Activated CD8-positive, alpha-beta T cell treated with anti-CD3 and anti-CD28 coated beads, Interleukin-2, amount 10 ng/mL, durations not matched to agents 7 days and 5 days (primary cell): ENCODE results near the gene RAB11A. TPM values are rescaled to one million over a fixed set of nuclear protein-coding genes. Genes with fewer than 3 reads are reported as not detected.

ENCODE experiments used
- ATAC-seq: fragments of 150-1000 bp; cut with Tn5 transposase; one replicate; pipeline ENCODE4 v1.10.0; 2021; ENCODE audit warnings: moderate library complexity
- CTCF ChIA-PET: fragments of 350-600 bp; sonication (Branson Sonifier 250); formaldehyde crosslinking; loops from one replicate; lab custom pipeline; 2021; ENCODE audit warnings: antibody characterized with exemption; lab: Charles Lee
- POLR2A ChIA-PET: fragments of 350-600 bp; sonication (Branson Sonifier 250); formaldehyde crosslinking; loops from one replicate; lab custom pipeline; 2021; ENCODE audit warnings: antibody characterized with exemption; lab: Charles Lee
- DNase-seq: peaks from one replicate; pipeline ENCODE4 v3.0.0-alpha.2; 2020
- H3K27ac Mint-ChIP-seq: one replicate; pipeline ENCODE4 v1.8.0; 2021; ENCODE audit warnings: mild to moderate bottlenecking, mixed read lengths
- H3K27me3 Mint-ChIP-seq: one replicate; pipeline ENCODE4 v1.8.0; 2021; ENCODE audit warnings: low read depth, mixed read lengths
- H3K36me3 Mint-ChIP-seq: one replicate; pipeline ENCODE4 v1.8.0; 2021; ENCODE audit warnings: low read depth, mixed read lengths
- H3K4me1 Mint-ChIP-seq: one replicate; pipeline ENCODE4 v1.8.0; 2021; ENCODE audit warnings: low read depth, mixed read lengths
- H3K4me3 Mint-ChIP-seq: one replicate; pipeline ENCODE4 v1.8.0; 2021; ENCODE audit warnings: mild to moderate bottlenecking, mixed read lengths
- H3K9me3 Mint-ChIP-seq: one replicate; pipeline ENCODE4 v1.8.0; 2022; ENCODE audit warnings: mixed read lengths; ENCODE audit not compliant: insufficient read depth
- total RNA-seq, 2 experiments: library from RNA; stranded (reverse); gene quantifications; one replicate each; pipeline ENCODE4 v1.2.3, GENCODE V29; 2021

Gene RAB11A
- 100 to 1,000 TPM; 163 to 168 TPM for total RNA-seq

DNA sequence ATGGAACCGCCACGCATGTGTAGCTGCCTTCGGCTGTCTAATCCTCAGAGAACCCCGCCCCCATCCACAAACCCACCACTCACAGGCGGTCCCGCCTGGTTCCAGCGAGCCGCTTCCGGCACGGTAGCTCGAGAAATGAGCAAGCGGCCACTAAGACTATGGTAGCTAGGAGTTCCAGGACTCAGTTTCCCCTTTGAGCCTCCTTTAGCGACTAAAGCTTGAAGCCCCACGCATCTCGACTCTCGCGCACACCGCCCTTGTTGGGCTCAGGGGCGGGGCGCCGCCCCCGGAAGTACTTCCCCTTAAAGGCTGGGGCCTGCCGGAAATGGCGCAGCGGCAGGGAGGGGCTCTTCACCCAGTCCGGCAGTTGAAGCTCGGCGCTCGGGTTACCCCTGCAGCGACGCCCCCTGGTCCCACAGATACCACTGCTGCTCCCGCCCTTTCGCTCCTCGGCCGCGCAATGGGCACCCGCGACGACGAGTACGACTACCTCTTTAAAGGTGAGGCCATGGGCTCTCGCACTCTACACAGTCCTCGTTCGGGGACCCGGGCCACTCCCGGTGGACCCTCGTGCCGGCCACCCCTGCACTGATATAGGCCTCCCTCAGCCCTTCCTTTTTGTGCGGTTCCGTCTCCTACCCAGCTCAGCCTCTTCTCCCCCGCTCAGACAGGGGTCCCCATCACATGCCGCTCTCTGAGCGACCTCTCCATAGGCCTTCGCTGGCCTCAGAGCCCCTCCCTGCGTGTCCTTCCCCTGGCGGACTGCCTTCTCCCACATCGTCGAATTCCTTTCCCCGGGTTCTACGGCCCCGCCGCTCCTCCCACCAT lies at the start of gene RAB11A:
RAB11A (plus strand) TSS at position 366 of the 828 bp plus-strand sequence; CDS start at position 461, 95 bp downstream.
- POLR2A ChIA-PET: interaction anchor here (0.5 to 2.8 kb wide), 26 partner anchors 9 to 565 kb away, joined by 3 to 35 read pairs (median 4); partner anchors contain the start of genes DENND4A, INTS14 and RNU5B-1
- CTCF ChIA-PET: interaction anchor here (0.6 to 2.7 kb wide), 31 partner anchors 8 to 630 kb away, joined by 3 to 9 read pairs (median 4); partner anchors contain the start of genes DPP8, INTS14 and PARP16
- Mint-ChIP-seq H3K4me3 (peak within 1 kb of the TSS; percentile 99), H3K27ac (peak within 1 kb of the TSS; percentile 94), H3K4me1 (peaks cover 28% of the 10 kb centered on the region), H3K9me3 (no peaks in the 10 kb centered on the region), H3K36me3 (peaks cover 15% of the 10 kb centered on the region), H3K27me3 (peaks cover 4% of the 10 kb centered on the region)
- peak; percentile 98 for DNase-seq
- ATAC-seq: peak; percentile 94

DNA sequence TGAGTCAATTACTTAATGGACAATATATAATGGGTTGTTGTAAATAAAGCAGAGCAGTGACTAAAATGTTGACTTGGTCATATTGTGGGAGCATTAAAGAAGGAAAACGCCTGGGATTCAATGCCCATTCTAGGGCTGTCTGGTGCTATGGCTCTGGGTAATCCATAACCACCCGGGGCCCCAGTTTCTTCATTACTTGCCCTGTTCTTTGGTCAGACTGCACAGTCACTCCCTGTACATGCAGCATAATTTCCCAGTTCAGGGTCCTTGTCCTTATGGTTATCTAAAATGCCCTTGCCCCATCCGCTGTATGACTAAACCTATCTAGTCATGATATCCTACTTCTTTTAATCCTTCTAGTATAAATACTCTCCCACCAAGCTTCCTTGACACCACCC lies 49.7 kb upstream of the RAB11A start:
- CTCF ChIA-PET: interaction anchor here (1.4 to 8.1 kb wide), 7 partner anchors 9 to 27 kb away, joined by 3 to 68 read pairs (median 6); partner anchors contain the start of gene DENND4A
- H3K9me3 Mint-ChIP-seq: peaks cover 4% of the 10 kb centered on the region
- peak overlapping the region; percentile 50 for H3K4me3 Mint-ChIP-seq
- no peaks in the 10 kb centered on the region for H3K36me3 Mint-ChIP-seq
- H3K4me1 Mint-ChIP-seq: peaks cover 62% of the 10 kb centered on the region
- POLR2A ChIA-PET: interaction anchor here (0.8 to 6.0 kb wide), 8 partner anchors 9 to 50 kb away, joined by 3 to 99 read pairs (median 6); partner anchors contain the start of genes DENND4A and RAB11A
- no peaks in the 10 kb centered on the region for H3K27me3 Mint-ChIP-seq
- peak; percentile 25 for DNase-seq
- peak; percentile 10 for ATAC-seq
- H3K27ac Mint-ChIP-seq: peak overlapping the region; percentile 93

DNA sequence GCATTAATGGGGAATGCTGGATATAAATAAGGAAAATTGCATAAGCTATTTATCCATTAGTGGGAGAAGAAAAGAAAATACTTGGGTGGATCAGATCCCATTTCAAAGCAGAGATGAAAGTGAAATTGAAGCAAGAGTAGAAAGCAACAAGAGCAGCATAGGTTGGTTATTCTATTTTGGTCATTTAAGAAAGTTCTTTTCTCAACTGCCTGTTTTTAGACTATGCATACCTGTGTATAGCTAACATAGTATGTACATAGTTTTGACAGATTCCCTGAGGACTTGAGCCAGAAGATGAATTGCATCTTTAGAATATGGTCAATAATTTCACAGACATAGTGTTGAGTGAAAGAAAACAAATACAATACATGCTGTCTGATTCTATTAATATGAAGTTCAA lies 48.2 kb upstream of the RAB11A start:
- Mint-ChIP-seq H3K27ac (peak overlapping the region; percentile 65), H3K36me3 (no peaks in the 10 kb centered on the region), H3K4me3 (no peak overlapping the region), H3K4me1 (peaks cover 61% of the 10 kb centered on the region), H3K27me3 (no peaks in the 10 kb centered on the region), H3K9me3 (peaks cover 4% of the 10 kb centered on the region)
- CTCF ChIA-PET: interaction anchor here (1.2 to 8.1 kb wide), 4 partner anchors 8 to 29 kb away, joined by 3 to 68 read pairs (median 12); partner anchors contain the start of gene DENND4A
- DNase-seq (no peak), ATAC-seq (no peak)
- POLR2A ChIA-PET: interaction anchor here (0.7 to 6.0 kb wide), 2 partner anchors 21 to 29 kb away, joined by 3 to 99 read pairs; partner anchors contain the start of gene DENND4A

DNA sequence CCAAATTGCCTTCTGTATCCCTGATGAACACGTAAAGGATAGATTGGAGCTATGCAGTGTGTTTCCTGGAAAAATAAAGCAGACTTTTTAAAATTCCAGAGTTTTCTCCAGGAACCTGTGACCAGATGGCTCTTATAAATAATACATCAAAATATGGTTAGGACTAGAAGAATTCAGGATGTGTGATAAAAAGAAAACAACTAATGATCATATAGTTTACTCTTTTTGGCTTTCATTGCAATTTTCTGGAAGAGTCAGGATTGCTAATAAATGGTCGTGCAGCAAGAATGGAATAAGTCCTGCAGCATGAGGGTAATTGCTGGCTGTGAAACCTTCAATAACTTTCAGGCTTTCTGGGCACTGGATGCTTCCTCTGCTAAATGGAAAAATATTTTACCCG lies 47.0 kb upstream of the RAB11A start:
- CTCF ChIA-PET: interaction anchor here (0.9 to 8.1 kb wide), 3 partner anchors 12 to 34 kb away, joined by 3 to 68 read pairs (median 35); partner anchors contain the start of gene DENND4A
- DNase-seq (peak; percentile 8), ATAC-seq (no peak)
- Mint-ChIP-seq H3K9me3 (peaks cover 4% of the 10 kb centered on the region), H3K4me3 (no peak overlapping the region), H3K4me1 (peaks cover 60% of the 10 kb centered on the region), H3K27ac (no peak overlapping the region), H3K36me3 (peaks cover 2% of the 10 kb centered on the region), H3K27me3 (no peaks in the 10 kb centered on the region)
- POLR2A ChIA-PET: interaction anchor here (2.5 to 6.6 kb wide), 2 partner anchors 10 to 31 kb away, joined by 13 to 43 read pairs; partner anchors contain the start of gene DENND4A

DNA sequence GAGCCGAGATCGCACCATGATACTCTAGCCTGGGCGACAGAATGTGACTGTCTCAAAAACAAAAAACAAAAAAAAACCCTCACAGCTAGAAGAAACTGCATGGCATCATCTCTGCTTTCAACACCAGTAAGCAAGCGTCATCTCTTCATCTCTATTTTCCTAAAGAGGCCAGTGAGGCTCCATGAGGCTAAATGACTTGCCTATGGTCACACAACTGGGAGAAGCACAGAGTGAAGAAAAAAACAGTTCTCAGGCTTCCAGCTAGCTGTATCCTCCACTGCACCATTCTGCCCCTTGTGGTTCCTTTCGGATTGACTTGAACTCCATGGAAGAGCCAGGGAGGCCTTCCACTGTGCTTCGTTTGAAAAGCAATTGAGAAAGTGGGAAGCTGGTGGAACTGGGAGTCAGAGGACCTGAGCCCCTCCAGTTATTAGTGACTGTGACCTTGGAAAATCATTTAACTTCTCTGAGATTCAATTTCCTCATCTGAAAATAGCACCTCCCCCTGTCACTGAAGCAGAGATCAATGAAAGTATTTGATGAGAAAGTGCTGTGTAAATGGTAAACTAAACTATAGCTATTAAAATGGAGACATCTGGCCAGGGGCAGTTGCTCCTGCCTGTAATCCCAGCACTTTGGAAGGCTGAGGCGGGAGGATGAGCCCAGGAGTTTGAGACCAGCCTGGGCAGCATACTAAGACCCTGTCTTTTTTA lies 45.1 kb upstream of the RAB11A start:
- ChIA-PET CTCF (interaction anchor here (0.6 to 8.1 kb wide), 15 partner anchors 10 to 186 kb away, joined by 3 to 68 read pairs (median 4); partner anchors contain the start of genes DENND4A and RAB11A), POLR2A (interaction anchor here (2.5 to 6.6 kb wide), 2 partner anchors 9 to 32 kb away, joined by 13 to 43 read pairs; partner anchors contain the start of gene DENND4A)
- H3K9me3 Mint-ChIP-seq: no peaks in the 10 kb centered on the region
- H3K4me3 Mint-ChIP-seq: no peak overlapping the region
- no peaks in the 10 kb centered on the region for H3K27me3 Mint-ChIP-seq
- DNase-seq (peak; percentile 37), ATAC-seq (no peak)
- H3K27ac Mint-ChIP-seq: no peak overlapping the region
- peaks cover 61% of the 10 kb centered on the region for H3K4me1 Mint-ChIP-seq
- peaks cover 7% of the 10 kb centered on the region for H3K36me3 Mint-ChIP-seq

DNA sequence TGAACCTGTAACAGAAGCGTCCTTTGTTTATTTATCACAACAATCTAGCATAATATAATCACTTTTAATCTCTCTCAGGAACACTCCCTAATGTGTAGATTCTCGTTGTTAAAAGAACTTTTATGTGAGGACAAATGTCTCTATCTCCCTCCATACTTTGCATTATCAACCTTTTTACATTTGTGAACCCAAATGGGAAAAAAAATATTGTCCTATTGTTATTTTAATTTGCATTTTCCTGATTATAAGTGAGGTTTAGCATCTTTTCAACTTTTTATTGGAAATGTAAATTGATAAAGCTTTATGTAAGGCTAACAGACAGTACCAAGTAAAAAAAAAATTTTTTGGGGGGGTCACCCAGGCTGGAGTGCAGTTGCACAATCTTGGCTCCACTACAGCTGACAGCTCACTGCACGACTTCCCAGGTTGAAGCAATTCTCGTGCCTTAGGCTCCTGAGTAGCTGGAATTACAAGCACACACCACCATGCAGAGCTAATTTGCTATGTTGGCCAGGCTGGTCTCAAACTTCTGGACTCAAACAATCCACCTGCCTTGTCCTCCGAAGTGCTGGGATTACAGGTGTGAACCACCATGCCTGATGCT lies 44.2 kb upstream of the RAB11A start:
- peaks cover 57% of the 10 kb centered on the region for H3K4me1 Mint-ChIP-seq
- ChIA-PET CTCF (interaction anchor here (0.7 to 8.1 kb wide), 8 partner anchors 10 to 1531 kb away, joined by 3 to 68 read pairs (median 6); partner anchors contain the start of genes DENND4A and RAB11A), POLR2A (interaction anchor here (6.6 kb wide), 1 partner anchor 33 kb away, joined by 43 read pairs; the partner anchor contains the start of gene DENND4A)
- DNase-seq: peak; percentile 17
- H3K36me3 Mint-ChIP-seq: peaks cover 7% of the 10 kb centered on the region
- no peak overlapping the region for H3K4me3 Mint-ChIP-seq
- no peak for ATAC-seq
- H3K27ac Mint-ChIP-seq: no peak overlapping the region
- no peaks in the 10 kb centered on the region for H3K27me3 Mint-ChIP-seq
- no peaks in the 10 kb centered on the region for H3K9me3 Mint-ChIP-seq

DNA sequence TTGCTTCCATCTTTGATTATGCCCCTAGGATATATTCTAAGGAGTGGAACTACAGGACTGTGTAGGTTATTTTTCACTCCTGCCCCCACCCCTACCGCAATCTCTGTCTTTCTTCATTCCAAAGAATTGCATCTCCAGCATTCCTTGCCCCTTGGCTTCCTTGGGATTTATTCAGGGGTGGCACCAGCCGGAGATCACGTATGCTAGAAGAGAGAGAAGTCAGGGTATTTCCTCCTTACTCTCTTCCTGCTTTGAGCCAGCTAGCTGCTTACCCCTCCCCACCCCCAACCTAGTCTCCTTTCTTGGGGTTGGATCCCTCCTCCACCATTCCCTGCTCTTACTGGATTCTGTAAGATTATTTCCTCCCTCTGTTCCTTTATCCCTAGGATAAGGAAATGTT lies 42.2 kb upstream of the RAB11A start:
- no peaks in the 10 kb centered on the region for H3K9me3 Mint-ChIP-seq
- ATAC-seq (no peak), DNase-seq (no peak)
- H3K4me3 Mint-ChIP-seq: no peak overlapping the region
- H3K36me3 Mint-ChIP-seq: peaks cover 7% of the 10 kb centered on the region
- CTCF ChIA-PET: interaction anchor here (5.4 kb wide), 1 partner anchor 35 kb away, joined by 35 read pairs; the partner anchor contains the start of gene DENND4A
- POLR2A ChIA-PET: interaction anchor here (6.6 kb wide), 1 partner anchor 35 kb away, joined by 43 read pairs; the partner anchor contains the start of gene DENND4A
- H3K27me3 Mint-ChIP-seq: no peaks in the 10 kb centered on the region
- peaks cover 60% of the 10 kb centered on the region for H3K4me1 Mint-ChIP-seq
- H3K27ac Mint-ChIP-seq: peak overlapping the region; percentile 87

DNA sequence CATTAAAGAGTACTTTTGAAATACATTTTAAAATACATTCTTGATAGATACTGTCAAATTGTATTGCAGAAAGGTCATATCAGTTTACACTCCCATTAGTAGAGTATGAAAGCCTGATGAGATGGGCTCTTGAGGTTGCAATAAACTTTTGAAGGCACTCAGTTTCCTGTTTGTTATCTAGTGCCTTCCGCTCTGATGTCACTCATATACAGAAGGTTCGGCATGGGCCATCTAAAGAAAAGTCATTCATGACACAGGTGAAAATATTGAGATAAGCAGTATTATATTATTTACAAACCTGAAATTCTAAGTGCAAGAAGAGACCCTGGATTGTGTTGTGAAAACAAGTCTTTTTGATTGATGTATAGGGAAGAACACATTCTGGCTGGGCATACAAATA lies 40.7 kb upstream of the RAB11A start:
- Mint-ChIP-seq H3K4me1 (peaks cover 65% of the 10 kb centered on the region), H3K27me3 (no peaks in the 10 kb centered on the region), H3K4me3 (peak overlapping the region; percentile 40), H3K9me3 (no peaks in the 10 kb centered on the region), H3K27ac (peak overlapping the region; percentile 87), H3K36me3 (peaks cover 7% of the 10 kb centered on the region)
- DNase-seq: peak; percentile 58
- ChIA-PET POLR2A (interaction anchor here (0.9 to 1.5 kb wide), 4 partner anchors 9 to 218 kb away, joined by 3 to 27 read pairs (median 3); partner anchors contain the start of gene DENND4A), CTCF (interaction anchor here (0.6 to 1.9 kb wide), 19 partner anchors 9 to 218 kb away, joined by 3 to 20 read pairs (median 4); partner anchors contain the start of genes DENND4A and INTS14)
- peak; percentile 77 for ATAC-seq

DNA sequence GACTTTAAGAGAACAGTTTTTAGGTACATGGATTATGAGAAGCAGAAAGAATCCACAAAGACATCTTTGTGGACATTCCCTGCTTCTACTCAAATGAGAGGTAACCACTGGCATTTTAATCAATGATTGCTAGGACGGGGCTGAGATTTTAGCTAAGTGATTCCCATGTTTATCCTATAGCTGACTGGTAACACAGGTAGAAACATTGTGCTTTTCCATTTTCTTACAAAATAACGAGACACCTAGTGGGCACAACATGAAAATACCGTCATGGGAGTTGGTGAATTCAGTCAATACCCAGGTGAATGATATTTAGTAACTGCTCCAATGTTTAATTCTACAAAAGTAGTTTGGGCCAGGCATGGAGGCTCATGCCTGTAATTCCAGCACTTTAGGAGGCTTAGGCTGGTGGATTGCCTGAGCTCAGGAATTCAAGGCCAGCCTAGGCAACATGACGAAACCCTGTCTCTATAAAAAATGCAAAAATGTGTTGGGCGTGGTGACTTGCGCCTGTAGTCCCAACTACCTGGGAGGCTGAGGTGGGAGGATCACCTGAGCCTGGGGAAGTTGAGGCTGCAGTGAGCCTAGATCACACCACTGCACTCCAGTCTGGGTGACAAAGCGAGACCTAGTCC lies 40.0 kb upstream of the RAB11A start:
- Mint-ChIP-seq H3K4me3 (peak overlapping the region; percentile 40), H3K36me3 (peaks cover 7% of the 10 kb centered on the region), H3K9me3 (no peaks in the 10 kb centered on the region), H3K27me3 (no peaks in the 10 kb centered on the region), H3K4me1 (peaks cover 68% of the 10 kb centered on the region), H3K27ac (peak overlapping the region; percentile 87)
- DNase-seq (peak; percentile 48), ATAC-seq (peak; percentile 22)
- ChIA-PET POLR2A (interaction anchor here (0.9 to 1.5 kb wide), 4 partner anchors 9 to 219 kb away, joined by 3 to 27 read pairs (median 3); partner anchors contain the start of gene DENND4A), CTCF (interaction anchor here (0.7 to 1.9 kb wide), 19 partner anchors 9 to 219 kb away, joined by 3 to 20 read pairs (median 4); partner anchors contain the start of genes DENND4A and INTS14)
